HEK293 (cell line): ENCODE data around the gene AP3S2.

Experiments
- KLF9 ChIP-seq: fragments of 450-650 bp; formaldehyde crosslinking; IDR thresholded peaks from 2 replicates; pipeline ENCODE4 v1.5.1; 2016; ENCODE audit warnings: missing biosample characterization, missing genetic modification characterization, low read depth
- MYNN ChIP-seq: fragments of 450-650 bp; formaldehyde crosslinking; IDR thresholded peaks from 2 replicates; pipeline ENCODE4 v1.5.1; 2016; ENCODE audit warnings: missing biosample characterization, missing genetic modification characterization, borderline replicate concordance
- SCRT1 ChIP-seq: fragments of 450-650 bp; formaldehyde crosslinking; IDR thresholded peaks from 2 replicates; pipeline ENCODE4 v1.5.1; 2016; ENCODE audit warnings: missing biosample characterization, missing genetic modification characterization, borderline replicate concordance
- ZFP37 ChIP-seq: fragments of 450-650 bp; formaldehyde crosslinking; IDR thresholded peaks from 2 replicates; pipeline ENCODE4 v1.5.1; 2016; ENCODE audit warnings: missing biosample characterization, missing genetic modification characterization
- ZFP41 ChIP-seq: fragments of 450-650 bp; formaldehyde crosslinking; IDR thresholded peaks from 2 replicates; pipeline ENCODE4 v1.5.1; 2016; ENCODE audit warnings: missing biosample characterization, missing genetic modification characterization, borderline replicate concordance
- ZNF114 ChIP-seq: fragments of 450-650 bp; formaldehyde crosslinking; IDR thresholded peaks from 2 replicates; pipeline ENCODE4 v1.5.0; 2017; ENCODE audit warnings: missing biosample characterization, missing genetic modification characterization
- ZNF121 ChIP-seq: fragments of 450-650 bp; formaldehyde crosslinking; IDR thresholded peaks from 2 replicates; pipeline ENCODE4 v1.5.1; 2016; ENCODE audit warnings: missing biosample characterization, missing genetic modification characterization
- ZNF138 ChIP-seq: fragments of 450-650 bp; formaldehyde crosslinking; IDR thresholded peaks from 2 replicates; pipeline ENCODE4 v1.5.1; 2016; ENCODE audit warnings: missing biosample characterization, missing genetic modification characterization, borderline replicate concordance
- ZNF23 ChIP-seq: fragments of 450-650 bp; formaldehyde crosslinking; IDR thresholded peaks from 2 replicates; pipeline ENCODE4 v1.5.1; 2016; ENCODE audit warnings: missing biosample characterization, missing genetic modification characterization, borderline replicate concordance
- ZNF76 ChIP-seq: fragments of 450-650 bp; formaldehyde crosslinking; IDR thresholded peaks from 2 replicates; pipeline ENCODE4; 2016; ENCODE audit warnings: low read depth, missing biosample characterization, missing genetic modification characterization, borderline replicate concordance
- TF ChIP-seq, protein P1 (sequence below): fragments of 450-650 bp; formaldehyde crosslinking; IDR thresholded peaks from 2 replicates; pipeline ENCODE4 v1.5.1; 2016; ENCODE audit warnings: missing biosample characterization, missing genetic modification characterization
- TF ChIP-seq, protein P2 (sequence below): fragments of 450-650 bp; formaldehyde crosslinking; IDR thresholded peaks from 2 replicates; pipeline ENCODE4 v1.5.1; 2016; ENCODE audit warnings: missing biosample characterization, missing genetic modification characterization
- TF ChIP-seq, protein P3 (sequence below): fragments of 450-650 bp; formaldehyde crosslinking; IDR thresholded peaks from 2 replicates; pipeline ENCODE4 v1.5.1; 2016; ENCODE audit warnings: missing biosample characterization, missing genetic modification characterization, low read depth

DNA sequence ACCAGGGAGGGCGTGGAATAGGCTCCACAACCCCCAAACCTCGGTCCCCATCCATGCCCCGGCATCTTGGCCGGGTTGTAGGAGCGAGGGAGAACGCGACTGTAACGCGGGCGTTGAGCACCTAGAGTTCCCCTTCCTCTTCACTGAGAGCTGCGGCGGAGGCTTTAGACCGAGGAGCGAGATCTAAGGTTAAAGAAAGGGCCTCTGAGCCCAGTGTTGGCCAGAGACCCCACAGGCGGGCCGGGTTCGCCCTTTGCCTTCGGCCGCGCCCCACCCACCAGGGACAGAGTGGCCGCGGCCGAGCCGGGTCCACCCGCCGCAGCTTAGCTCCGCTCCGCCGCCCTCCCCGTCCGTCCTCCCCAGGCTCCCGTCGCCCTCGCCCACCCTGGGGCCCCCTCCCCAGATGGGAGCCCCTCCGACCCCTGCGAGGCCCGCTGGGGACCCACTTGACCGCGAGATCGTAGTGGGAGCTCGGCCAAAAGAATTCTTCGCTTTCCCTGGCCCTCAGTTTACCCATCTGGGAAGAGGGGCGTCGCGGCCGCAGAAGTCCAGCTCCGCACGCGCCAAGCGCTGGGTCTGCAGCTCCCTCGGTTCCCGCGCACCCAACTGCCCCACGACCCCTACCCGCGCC, 79.6 kb downstream of the AP3S2 start:
- TF ChIP-seq, protein P1, sequence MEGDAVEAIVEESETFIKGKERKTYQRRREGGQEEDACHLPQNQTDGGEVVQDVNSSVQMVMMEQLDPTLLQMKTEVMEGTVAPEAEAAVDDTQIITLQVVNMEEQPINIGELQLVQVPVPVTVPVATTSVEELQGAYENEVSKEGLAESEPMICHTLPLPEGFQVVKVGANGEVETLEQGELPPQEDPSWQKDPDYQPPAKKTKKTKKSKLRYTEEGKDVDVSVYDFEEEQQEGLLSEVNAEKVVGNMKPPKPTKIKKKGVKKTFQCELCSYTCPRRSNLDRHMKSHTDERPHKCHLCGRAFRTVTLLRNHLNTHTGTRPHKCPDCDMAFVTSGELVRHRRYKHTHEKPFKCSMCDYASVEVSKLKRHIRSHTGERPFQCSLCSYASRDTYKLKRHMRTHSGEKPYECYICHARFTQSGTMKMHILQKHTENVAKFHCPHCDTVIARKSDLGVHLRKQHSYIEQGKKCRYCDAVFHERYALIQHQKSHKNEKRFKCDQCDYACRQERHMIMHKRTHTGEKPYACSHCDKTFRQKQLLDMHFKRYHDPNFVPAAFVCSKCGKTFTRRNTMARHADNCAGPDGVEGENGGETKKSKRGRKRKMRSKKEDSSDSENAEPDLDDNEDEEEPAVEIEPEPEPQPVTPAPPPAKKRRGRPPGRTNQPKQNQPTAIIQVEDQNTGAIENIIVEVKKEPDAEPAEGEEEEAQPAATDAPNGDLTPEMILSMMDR (tag by site-specific recombination), result no peak
- TF ChIP-seq MYNN (tag by site-specific recombination), result no peak
- no peak for TF ChIP-seq ZNF76 (tag by site-specific recombination)
- no peak for TF ChIP-seq ZNF138 (tag by site-specific recombination)
- TF ChIP-seq ZNF121 (tag by site-specific recombination), result no peak
- TF ChIP-seq KLF9 (tag by site-specific recombination), result no peak
- no peak for TF ChIP-seq ZNF114 (tag by site-specific recombination)
- TF ChIP-seq, protein P2, sequence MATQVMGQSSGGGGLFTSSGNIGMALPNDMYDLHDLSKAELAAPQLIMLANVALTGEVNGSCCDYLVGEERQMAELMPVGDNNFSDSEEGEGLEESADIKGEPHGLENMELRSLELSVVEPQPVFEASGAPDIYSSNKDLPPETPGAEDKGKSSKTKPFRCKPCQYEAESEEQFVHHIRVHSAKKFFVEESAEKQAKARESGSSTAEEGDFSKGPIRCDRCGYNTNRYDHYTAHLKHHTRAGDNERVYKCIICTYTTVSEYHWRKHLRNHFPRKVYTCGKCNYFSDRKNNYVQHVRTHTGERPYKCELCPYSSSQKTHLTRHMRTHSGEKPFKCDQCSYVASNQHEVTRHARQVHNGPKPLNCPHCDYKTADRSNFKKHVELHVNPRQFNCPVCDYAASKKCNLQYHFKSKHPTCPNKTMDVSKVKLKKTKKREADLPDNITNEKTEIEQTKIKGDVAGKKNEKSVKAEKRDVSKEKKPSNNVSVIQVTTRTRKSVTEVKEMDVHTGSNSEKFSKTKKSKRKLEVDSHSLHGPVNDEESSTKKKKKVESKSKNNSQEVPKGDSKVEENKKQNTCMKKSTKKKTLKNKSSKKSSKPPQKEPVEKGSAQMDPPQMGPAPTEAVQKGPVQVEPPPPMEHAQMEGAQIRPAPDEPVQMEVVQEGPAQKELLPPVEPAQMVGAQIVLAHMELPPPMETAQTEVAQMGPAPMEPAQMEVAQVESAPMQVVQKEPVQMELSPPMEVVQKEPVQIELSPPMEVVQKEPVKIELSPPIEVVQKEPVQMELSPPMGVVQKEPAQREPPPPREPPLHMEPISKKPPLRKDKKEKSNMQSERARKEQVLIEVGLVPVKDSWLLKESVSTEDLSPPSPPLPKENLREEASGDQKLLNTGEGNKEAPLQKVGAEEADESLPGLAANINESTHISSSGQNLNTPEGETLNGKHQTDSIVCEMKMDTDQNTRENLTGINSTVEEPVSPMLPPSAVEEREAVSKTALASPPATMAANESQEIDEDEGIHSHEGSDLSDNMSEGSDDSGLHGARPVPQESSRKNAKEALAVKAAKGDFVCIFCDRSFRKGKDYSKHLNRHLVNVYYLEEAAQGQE (tag by site-specific recombination), result no peak
- TF ChIP-seq ZNF23 (tag by site-specific recombination), result no peak
- no peak for TF ChIP-seq ZFP41 (tag by site-specific recombination)
- TF ChIP-seq SCRT1, result no peak
- TF ChIP-seq, protein P3, sequence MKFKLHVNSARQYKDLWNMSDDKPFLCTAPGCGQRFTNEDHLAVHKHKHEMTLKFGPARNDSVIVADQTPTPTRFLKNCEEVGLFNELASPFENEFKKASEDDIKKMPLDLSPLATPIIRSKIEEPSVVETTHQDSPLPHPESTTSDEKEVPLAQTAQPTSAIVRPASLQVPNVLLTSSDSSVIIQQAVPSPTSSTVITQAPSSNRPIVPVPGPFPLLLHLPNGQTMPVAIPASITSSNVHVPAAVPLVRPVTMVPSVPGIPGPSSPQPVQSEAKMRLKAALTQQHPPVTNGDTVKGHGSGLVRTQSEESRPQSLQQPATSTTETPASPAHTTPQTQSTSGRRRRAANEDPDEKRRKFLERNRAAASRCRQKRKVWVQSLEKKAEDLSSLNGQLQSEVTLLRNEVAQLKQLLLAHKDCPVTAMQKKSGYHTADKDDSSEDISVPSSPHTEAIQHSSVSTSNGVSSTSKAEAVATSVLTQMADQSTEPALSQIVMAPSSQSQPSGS, result no peak
- no peak for TF ChIP-seq ZFP37 (tag by site-specific recombination)
